Measurements from ENCODE around the gene BCAM. TPM values are rescaled to one million over a fixed set of nuclear protein-coding genes. Genes with fewer than 3 reads are reported as not detected.
"Not testable (repeated sequence)": the region's sequence is repeated elsewhere in the genome, so short reads cannot be mapped to it uniquely, and the experiment has no call there.

The BCAM gene, protein sequence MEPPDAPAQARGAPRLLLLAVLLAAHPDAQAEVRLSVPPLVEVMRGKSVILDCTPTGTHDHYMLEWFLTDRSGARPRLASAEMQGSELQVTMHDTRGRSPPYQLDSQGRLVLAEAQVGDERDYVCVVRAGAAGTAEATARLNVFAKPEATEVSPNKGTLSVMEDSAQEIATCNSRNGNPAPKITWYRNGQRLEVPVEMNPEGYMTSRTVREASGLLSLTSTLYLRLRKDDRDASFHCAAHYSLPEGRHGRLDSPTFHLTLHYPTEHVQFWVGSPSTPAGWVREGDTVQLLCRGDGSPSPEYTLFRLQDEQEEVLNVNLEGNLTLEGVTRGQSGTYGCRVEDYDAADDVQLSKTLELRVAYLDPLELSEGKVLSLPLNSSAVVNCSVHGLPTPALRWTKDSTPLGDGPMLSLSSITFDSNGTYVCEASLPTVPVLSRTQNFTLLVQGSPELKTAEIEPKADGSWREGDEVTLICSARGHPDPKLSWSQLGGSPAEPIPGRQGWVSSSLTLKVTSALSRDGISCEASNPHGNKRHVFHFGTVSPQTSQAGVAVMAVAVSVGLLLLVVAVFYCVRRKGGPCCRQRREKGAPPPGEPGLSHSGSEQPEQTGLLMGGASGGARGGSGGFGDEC
- 91.9 TPM for total RNA-seq
- long read RNA-seq, transcript BCAM-201 (15 exons, 2,453 nt) = major isoform, 28 of 34 reads
- long read RNA-seq, partial matches to known transcripts = 5 of 34 reads
- long read RNA-seq, other reads (novel, unspliced or antisense) = 1 of 34 reads

DNA sequence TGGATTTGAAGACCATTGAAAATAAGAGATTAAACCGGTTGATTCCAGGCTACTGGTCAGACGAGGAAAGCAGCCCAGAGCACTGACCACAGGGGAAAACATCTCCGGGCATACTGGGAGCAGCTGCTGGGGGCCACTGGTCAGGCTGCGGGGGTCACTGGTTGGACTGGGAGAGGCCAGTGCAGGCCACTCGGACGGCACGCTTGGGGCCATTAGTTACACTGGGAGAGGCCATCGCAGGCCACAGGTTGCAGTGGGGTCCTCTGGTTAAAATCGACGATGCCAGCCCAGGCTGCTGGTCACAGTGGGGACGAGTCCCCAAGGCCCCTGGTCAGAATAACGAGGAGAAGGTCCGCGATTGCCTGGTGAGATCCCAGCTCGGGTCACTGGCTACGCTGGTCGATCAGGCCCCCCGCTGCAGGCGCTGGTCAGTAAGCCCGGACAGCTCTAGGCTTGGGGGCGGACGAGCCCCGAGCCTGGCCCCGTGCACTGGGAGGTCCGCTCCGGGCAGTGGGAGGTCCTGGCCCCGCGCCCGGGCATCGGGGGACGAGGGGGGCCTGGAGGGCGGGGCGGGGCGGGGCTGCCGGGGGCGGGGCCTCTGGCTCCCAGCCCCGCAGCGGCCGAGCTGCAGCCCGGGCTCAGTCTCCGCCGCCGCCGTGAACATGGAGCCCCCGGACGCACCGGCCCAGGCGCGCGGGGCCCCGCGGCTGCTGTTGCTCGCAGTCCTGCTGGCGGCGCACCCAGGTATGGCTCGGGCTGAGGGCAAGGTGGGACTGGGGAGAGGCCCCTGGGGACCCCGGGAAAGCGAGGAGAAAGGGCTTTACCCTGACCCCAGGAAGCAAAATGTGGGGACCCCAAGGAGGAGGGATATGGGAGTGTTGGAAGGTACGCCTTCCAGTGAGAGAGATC is at the start of gene BCAM:
Gene BCAM, plus strand, starts transcription at position 641 of the 909 bp plus-strand sequence. Its CDS starts 22 bp downstream, at position 663.
- DNase-seq (ENCODE audit: missing footprints) (peak; percentile 90), ATAC-seq (peak; percentile 90)
- intact Hi-C loops (cut with DNase I) = loop anchor here (2.0 kb wide), 1 partner anchor 14 kb away; no protein-coding TSS in a partner anchor

DNA sequence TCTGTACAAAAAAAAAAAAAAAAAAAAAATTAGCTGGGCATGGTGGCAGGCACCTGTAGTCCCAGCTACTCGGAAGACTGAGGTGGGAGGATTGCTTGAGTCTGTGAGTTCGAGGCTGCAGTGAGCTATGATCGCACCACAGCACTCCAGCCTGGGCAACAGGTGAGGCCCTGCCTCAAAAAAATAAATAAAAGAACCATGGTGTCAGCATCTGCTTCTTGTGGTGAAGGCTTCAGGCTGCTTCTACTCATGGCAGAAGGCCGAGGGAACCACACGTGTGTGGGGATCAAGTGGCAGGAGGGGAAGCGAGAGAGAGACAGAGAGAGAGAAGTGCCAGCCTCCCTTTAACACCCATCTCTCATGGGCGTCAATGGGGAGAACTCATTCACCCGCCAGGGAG is 46.9 kb upstream of the BCAM start:
- DNase-seq (ENCODE audit: missing footprints) = no peak
- no peak for ATAC-seq
- intact Hi-C loops (cut with DNase I) = no loop called here

DNA sequence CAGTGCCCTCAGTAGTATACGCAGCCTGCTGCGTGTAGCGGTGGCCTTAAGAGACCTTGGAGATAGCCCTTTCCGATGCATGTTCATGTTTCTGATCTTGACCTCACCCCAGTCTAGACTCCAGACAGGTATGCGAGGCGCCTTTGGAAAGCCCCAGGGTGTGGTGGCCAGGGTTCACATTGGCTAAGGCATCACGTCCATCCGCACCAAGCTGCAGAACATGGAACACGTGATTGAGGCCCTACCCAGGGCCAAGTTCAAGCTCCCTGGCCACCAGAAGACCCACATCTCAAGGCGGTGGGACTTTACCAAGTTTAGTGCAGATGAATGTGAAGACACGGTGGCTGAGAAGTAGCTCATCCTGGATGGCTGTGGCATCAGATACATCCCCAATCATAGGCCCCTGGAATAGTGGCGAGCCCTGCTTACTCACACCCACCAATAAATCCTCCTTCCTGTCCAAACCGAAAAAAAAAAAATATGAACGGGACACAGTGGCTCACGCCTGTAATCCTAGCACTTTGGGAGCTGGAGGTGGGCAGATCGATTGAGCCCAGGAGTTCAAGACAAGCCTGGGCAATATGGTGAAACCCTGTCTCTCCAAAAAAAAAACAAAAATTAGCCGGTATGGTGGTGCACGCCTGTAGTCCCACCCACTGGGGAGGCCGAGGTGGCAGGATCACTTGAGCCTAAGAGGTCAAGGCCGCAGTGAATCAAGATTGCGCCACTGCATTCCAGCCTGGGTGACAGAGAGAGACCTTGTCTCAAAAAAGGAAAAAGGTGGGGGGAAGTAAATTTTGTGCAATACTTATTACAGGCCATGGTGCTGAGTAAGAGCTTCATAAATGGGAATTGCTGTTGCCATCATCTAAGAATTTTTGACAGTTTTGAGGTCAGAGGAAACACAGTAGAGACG is 43.6 kb upstream of the BCAM start:
- no peak for ATAC-seq
- peak; percentile 89 for DNase-seq (ENCODE audit: missing footprints)
- intact Hi-C loops (cut with DNase I) = no loop called here

DNA sequence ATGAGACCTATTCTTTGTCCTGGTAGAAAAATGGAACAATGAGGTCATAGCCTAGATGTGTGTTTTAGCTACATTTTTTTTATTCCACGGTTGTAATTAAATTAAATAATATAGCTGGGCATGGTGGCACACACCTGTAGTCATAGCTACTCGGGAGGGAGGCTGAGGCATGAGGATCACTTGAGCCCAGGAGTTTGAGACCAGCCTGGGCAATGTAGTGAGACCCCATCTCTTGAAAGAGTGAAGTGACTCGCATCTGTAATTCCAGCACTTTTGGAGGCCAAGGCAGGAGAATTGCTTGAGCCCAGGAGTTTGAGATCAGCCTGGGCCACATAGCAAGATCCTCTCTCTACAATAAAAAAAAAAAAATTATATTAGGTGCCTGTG is 43.0 kb upstream of the BCAM start:
- intact Hi-C loops (cut with DNase I) = no loop called here

DNA sequence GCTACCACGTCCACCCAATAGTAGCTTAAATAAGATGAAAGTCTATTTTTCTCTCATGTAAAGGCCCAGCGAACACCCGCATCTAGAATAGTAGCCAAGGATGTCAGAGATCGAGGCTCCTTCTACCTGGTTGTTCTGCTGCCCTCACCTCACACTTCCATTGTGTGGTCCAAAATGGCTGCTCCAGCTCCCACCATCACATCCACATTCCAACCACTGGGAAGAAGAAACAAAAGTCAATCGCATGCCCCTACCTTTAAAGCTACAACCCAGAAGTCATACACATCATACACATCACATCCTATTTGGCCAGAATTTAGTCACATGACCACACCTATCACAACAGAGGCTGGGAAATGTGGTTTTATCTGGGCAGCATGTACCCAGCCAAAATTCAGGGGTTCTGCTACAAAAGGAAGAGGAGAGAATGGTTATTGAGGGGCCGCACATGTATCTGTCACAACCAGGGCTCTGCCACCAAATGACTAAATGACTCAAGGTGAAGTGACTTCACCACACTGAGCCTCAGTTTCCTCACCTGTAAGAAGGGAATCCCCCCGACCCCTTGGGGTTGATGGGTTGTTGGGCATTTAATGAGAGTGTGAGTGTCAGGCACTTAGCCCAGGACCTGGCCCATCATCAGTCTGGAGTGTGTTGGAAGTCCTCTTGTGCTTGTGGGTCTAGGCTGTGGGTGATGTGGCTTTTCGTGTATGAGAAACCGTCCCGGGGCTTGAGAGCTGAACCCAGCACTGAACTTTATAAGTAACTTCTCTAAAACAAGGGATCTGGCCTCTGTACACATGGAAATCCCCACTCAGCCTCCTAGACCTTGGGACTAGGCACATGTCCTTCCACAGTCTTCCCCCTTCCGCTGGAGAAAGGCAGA is 41.4 kb upstream of the BCAM start:
- intact Hi-C loops (cut with DNase I) = no loop called here

More for the DNA sequence above, 43.0 kb upstream of the BCAM start:
- no peak for ATAC-seq
- no peak for DNase-seq (ENCODE audit: missing footprints)

DNA sequence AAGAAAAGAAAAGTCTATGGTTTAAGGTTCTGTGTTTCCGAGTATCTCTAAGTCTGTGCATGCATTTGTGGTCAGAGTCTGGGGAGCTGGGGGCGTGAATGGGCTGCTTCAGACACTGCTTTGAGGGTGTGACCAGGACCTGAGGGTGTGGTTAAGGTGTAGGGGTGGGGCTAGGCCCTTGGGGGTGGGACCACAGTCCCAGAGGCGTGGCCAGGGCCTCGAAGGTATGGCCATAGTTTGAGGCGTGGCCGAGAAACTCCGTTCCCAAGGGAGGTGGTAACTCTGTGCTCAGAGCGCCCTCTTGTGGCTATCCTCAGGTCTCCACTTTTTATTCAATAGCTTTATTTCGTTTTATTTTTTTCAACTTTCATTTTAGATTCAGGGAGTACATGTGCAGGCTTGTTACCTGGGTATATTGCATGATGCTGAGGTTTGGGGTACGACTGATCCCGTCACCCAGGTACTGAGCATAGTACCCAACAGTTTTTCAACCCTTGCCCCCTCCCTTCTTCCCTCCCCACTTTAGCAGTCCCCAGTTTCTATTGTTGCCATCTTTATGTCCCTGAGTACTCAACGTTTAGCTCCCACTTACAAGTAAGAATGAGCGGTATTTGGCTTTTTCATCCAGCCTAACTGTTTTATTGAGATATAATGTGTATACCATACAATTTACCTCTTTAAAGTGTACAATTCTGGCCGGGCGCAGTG is 38.2 kb upstream of the BCAM start:
- DNase-seq (ENCODE audit: missing footprints) (peak; percentile 96), ATAC-seq (peak; percentile 99)
- intact Hi-C loops (cut with DNase I) = loop anchor here (1.0 to 10.0 kb wide), 3 partner anchors 46 to 196 kb away; no protein-coding TSS in a partner anchor

More for the DNA sequence above, 41.4 kb upstream of the BCAM start:
- ATAC-seq = no peak
- no peak for DNase-seq (ENCODE audit: missing footprints)

DNA sequence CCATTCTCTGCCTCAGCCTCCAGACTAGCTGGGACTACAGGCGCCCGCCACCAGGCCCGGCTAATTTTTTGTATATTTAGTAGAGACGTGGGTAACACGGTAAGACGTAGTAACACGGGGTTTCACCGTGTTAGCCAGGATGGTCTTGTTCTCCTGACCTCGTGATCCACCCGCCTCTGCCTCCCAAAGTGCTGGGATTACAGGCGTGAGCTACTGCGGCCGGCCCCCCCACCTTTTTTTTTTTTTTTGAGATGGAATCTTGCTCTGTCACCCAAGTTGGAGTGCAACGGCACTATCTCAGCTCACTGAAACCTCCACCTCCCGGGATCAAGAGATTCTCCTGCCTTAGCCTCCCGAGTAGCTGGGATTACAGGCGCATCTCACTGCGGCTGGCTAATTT is 36.8 kb upstream of the BCAM start:
- ATAC-seq = not testable (repeated sequence)
- intact Hi-C loops (cut with DNase I) = loop anchor here (10.0 kb wide), 1 partner anchor 197 kb away; no protein-coding TSS in a partner anchor

DNA sequence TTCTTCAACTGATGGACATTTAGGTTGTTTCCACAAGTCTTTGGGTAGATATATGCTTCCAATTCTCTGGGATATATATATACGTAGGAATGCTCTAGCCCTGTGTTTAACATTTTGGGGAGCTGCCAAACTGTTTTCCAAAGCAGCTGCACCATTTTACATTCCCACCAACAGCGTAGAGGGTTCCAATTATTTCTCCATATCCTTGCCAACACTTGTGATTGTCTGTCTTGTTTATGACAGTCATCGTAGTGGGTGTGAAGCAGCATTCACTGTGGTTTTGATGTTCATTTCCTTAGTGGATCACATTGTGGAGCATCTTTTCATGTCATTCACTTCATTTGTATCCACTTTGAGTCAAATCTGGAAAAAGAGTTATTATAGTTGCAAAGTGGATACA is 35.9 kb upstream of the BCAM start:
- intact Hi-C loops (cut with DNase I) = loop anchor here (10.0 kb wide), 1 partner anchor 198 kb away; no protein-coding TSS in a partner anchor
- no peak for ATAC-seq
- no peak for DNase-seq (ENCODE audit: missing footprints)

More for the DNA sequence above, 36.8 kb upstream of the BCAM start:
- DNase-seq (ENCODE audit: missing footprints) = not testable (repeated sequence)

DNA sequence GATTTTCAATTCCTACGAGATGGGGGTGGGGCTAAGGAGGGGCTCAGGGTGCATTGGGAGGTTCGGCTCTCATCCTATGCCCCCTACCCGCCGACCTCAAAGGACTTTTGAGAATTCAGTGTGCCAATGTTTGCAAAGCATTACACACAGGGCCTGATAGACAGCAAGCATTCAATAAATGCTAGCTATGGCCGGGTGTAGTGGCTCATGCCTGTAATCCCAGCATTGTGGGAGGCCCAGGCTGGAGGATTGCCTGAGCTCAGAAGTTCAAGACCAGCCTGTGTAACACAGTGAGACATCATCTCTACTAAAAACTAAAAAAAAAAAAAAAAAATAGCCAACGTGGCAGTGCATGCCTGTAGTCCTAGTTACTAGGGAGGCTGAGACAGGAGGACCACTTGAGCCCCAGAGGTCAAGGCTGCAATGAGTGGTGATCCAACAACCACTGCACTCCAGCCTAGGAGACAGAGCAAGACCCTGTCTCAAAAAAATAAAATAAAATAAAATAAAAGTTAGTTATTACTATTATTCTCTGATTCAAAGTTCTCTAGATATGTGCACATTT is 33.1 kb upstream of the BCAM start:
- DNase-seq (ENCODE audit: missing footprints) = no peak
- ATAC-seq = no peak
- intact Hi-C loops (cut with DNase I) = loop anchor here (10.0 kb wide), 1 partner anchor 201 kb away; no protein-coding TSS in a partner anchor

DNA sequence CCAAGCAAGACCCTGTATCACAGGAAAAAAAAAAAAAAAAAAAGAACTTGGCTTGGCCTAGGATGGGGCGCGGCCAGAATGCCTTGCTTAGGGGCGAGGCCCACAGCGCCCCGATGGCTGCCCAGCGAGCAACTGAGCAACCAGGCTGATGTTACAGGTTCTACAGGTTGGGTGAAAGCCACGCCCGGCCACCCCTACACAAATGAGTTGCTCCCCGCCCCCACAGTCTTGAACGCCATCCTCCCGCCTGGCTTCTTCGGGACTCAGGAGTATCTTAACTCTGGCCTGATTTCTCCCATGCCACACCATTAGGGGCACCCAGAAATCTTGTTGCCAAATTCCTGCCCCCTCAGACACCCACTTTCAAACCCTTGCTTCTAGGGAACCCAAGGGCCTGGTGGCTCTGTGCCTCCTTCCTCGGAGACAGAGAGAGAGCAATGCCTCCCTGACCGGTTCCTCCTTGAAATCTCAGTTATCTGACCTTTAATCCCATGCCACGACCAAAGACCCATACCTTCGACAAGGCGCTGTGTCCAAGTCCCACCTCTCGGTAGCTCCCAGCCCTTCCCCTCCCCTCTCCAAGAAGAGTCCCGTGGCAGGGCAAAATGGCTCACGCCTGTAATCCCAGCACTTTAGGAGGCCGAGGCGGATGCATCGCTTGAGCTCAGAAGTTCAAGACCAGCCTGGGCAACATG is 32.4 kb upstream of the BCAM start:
- no peak for ATAC-seq
- intact Hi-C loops (cut with DNase I) = loop anchor here (10.0 kb wide), 1 partner anchor 202 kb away; no protein-coding TSS in a partner anchor

DNA sequence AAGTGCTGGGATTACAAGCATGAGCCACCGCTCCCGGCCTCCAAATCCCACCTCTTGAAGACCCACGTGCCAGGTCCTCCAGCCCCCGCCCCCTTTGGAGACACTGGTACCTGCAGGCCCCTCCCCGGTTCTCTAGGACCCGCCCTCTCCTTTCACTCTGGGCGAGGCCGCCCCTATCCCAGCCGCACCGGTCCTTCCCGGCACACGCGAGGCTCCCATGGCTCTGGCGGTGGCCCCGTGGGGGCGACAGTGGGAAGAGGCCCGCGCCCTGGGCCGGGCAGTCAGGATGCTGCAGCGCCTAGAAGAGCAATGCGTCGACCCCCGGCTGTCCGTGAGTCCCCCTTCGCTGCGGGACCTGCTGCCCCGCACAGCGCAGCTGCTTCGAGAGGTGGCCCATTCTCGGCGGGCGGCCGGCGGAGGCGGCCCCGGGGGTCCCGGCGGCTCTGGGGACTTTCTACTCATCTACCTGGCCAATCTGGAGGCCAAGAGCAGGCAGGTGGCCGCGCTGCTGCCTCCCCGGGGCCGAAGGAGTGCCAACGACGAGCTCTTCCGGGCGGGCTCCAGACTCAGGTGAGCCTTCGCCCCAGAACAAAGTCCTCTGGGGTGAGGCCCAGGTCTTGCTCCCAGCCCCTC is 31.1 kb upstream of the BCAM start, which contains the start of gene CBLC:
Gene CBLC, plus strand, starts transcription at position 176 of the 633 bp plus-strand sequence. Its CDS starts 42 bp downstream, at position 218.
- DNase-seq (ENCODE audit: missing footprints) = no peak
- intact Hi-C loops (cut with DNase I) = loop anchor here (10.0 kb wide), 1 partner anchor 203 kb away; no protein-coding TSS in a partner anchor
- no peak for ATAC-seq

More for the DNA sequence above, 32.4 kb upstream of the BCAM start:
- no peak for DNase-seq (ENCODE audit: missing footprints)

DNA sequence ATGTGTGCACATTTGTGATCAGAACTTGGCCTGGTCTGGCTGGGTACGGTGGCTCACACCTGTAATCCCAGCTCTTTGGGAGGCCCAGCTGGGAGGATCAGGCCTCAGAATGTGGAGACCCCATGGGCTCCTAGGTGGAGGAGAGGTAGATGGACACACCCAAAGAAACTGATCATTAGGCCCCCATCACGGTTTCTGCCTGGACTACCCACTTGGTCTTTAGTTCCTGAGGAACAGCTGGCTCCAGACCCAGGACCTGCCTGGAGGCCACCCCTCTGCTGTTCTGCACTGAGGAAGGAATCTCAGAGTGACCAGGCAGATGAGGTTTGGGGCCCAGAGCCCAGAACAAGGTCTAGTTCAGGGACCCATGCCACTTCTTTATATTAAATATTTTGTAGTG is 29.8 kb upstream of the BCAM start:
- intact Hi-C loops (cut with DNase I) = loop anchor here (10.0 kb wide), 1 partner anchor 204 kb away; no protein-coding TSS in a partner anchor
- DNase-seq (ENCODE audit: missing footprints) = no peak
- no peak for ATAC-seq

DNA sequence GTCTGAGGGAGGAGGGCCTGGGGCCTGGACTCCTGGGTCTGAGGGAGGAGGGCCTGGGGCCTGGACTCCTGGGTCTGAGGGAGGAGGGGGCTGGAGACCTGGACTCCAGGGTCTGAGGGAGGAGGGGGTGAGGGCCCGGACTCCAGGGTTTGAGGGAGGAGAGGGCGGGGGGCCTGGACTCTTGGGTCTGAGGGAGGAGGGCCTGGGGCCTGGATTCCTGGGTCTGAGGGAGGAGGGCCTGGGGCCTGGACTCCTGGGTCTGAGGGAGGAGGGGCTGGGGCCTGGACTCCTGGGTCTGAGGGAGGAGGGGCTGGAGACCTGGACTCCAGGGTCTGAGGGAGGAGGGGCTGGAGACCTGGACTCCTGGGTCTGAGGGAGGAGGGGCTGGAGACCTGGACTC is 27.2 kb upstream of the BCAM start:
- DNase-seq (ENCODE audit: missing footprints); ATAC-seq; intact Hi-C loops (cut with DNase I): not testable (repeated sequence)

DNA sequence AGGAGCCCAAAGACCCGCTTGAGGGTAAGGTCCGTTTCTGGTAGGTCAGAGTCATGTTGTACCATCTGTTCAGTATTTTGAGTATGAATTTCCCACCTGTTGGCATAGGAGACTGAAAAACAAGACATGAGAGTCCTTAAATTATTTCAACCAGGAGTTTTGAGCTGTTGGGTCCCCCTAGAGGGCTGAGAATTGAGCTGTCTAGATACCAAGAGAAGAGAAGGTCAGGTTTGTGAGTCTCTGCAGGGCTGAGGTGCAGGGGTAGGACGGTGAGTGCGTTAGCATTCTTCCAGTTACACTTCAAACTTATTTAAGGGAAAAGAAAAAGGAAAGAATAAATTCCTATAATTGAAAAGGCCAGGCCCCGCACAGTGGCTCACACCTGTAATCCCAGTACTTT is 26.2 kb upstream of the BCAM start:
- intact Hi-C loops (cut with DNase I) = no loop called here
- DNase-seq (ENCODE audit: missing footprints) (no peak), ATAC-seq (no peak)

All from Right ventricle myocardium inferior (tissue), 1 donor.